Endodermal cell (in vitro differentiated cells): ENCODE results near the gene FAM118A. TPM values are rescaled to one million over a fixed set of nuclear protein-coding genes. Genes with fewer than 3 reads are reported as not detected.
"Not testable (repeated sequence)": the region's sequence is repeated elsewhere in the genome, so short reads cannot be mapped to it uniquely, and the experiment has no call there.

Source experiments
- DNase-seq: peaks from one replicate; pipeline ENCODE4 v3.0.0-alpha.2; 2017
- H3K27ac ChIP-seq: 2 replicates; pipeline ENCODE4 v1.5.1; 2013; ENCODE audit warnings: mild to moderate bottlenecking, low read depth, low read length, moderate library complexity
- H3K27me3 ChIP-seq: 2 replicates; pipeline ENCODE4 v1.6.1; 2013; ENCODE audit warnings: mild to moderate bottlenecking, low read length, moderate library complexity; ENCODE audit not compliant: insufficient read depth, control insufficient read depth, poor library complexity, severe bottlenecking
- H3K36me3 ChIP-seq: 2 replicates; pipeline ENCODE4 v1.7.0; 2013; ENCODE audit warnings: mild to moderate bottlenecking, low read length, moderate library complexity; ENCODE audit not compliant: control insufficient read depth, insufficient read depth
- H3K4me1 ChIP-seq: one replicate; pipeline ENCODE4 v1.7.0; 2013; ENCODE audit warnings: low read length; ENCODE audit not compliant: control insufficient read depth, insufficient read depth
- H3K4me3 ChIP-seq: 2 replicates; pipeline ENCODE4 v1.5.1; 2013; ENCODE audit warnings: mild to moderate bottlenecking, low read length, moderate library complexity
- H3K9ac ChIP-seq: 2 replicates; pipeline ENCODE4 v1.6.1; 2013; ENCODE audit warnings: mild to moderate bottlenecking, low read length, moderate library complexity; ENCODE audit not compliant: poor library complexity, severe bottlenecking; ENCODE audit errors: extremely low read depth
- H3K9me3 ChIP-seq: 2 replicates; pipeline ENCODE4 v1.6.1; 2013; ENCODE audit warnings: mild to moderate bottlenecking, low read length, moderate library complexity; ENCODE audit not compliant: control insufficient read depth
- H3K27ac Mint-ChIP-seq: 2 replicates; pipeline ENCODE4 v1.8.0; 2020; ENCODE audit warnings: mixed read lengths
- H3K27me3 Mint-ChIP-seq: 2 replicates; pipeline ENCODE4 v1.8.0; 2021; ENCODE audit warnings: mild to moderate bottlenecking, mixed read lengths; ENCODE audit not compliant: insufficient read depth
- H3K36me3 Mint-ChIP-seq: 2 replicates; pipeline ENCODE4 v1.8.0; 2020; ENCODE audit warnings: low read depth, mixed read lengths
- H3K4me1 Mint-ChIP-seq: 2 replicates; pipeline ENCODE4 v1.8.0; 2020; ENCODE audit warnings: mixed read lengths
- H3K4me3 Mint-ChIP-seq: 2 replicates; pipeline ENCODE4 v1.8.0; 2020; ENCODE audit warnings: mild to moderate bottlenecking, moderate library complexity, mixed read lengths
- H3K9me3 Mint-ChIP-seq: 2 replicates; pipeline ENCODE4 v1.8.0; 2020; ENCODE audit warnings: mild to moderate bottlenecking, mixed read lengths
- WGBS, 2 experiments: methylation state at CpG; one replicate each; pipeline versions ENCODE4 v1.1.5 to v1.1.7; 2013; ENCODE audit warnings: missing lambda C conversion rate in 2 of 2, mixed read lengths in 1 of 2; ENCODE audit not compliant: insufficient coverage in 1 of 2, insufficient read length in 1 of 2; 5-methylcytosine and 5-hydroxymethylcytosine counted together
- total RNA-seq, 2 donors: library from RNA; stranded (reverse); fragmentation: NEBNext Ultra II Directional in 1 of 2; extraction: Animal tissue kit (Norgen Biotek cat#: 25700) in 1 of 2; gene quantifications; 2 replicates in 1 of 2; 3 replicates in 1 of 2; pipeline ENCODE4 v1.2.1, GENCODE V29; 2021
- TF ChIP-seq, protein P1 (sequence below): fragments of 200-600 bp; sonication (generic); conservative IDR thresholded peaks from 2 replicates; pipeline ENCODE4 v1.5.0; 2021; ENCODE audit warnings: antibody characterized with exemption, mild to moderate bottlenecking

The FAM118A gene
- total RNA-seq, 2 donors from 2014 or later: 46.3 to 143 TPM

DNA sequence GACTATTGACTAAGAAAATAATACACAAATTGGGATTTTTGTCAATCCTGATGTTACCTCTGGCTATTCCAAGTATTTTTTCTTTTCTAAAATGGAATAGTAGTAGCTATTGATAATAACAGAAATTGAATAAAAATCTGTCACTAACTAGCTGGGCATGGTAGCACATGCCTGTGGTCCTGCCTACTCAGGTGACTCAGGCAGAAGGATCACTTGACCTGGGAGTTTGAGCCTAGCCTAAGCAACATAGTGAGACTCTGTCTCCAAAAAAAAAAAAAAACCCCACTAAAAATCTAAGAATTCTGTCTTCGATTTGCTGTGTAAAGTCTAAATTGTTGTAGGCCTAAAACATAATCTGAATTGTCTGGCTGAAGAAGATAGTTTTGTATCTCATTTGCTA is 42.2 kb downstream of the FAM118A start:
- H3K4me1 ChIP-seq: no peaks in the 10 kb centered on the region
- no peak for DNase-seq
- no peak overlapping the region for H3K27ac ChIP-seq
- no peak overlapping the region for H3K9ac ChIP-seq
- H3K27me3 ChIP-seq: no peaks in the 10 kb centered on the region
- no CpG with 5 or more reads among the region's 1 CpG for WGBS, 2 experiments
- Mint-ChIP-seq H3K4me3 (no peak overlapping the region), H3K36me3 (no peaks in the 10 kb centered on the region), H3K27me3 (no peaks in the 10 kb centered on the region), H3K27ac (no peak overlapping the region), H3K4me1 (peaks cover 3% of the 10 kb centered on the region), H3K9me3 (no peaks in the 10 kb centered on the region)
- H3K9me3 ChIP-seq: no peaks in the 10 kb centered on the region
- H3K4me3 ChIP-seq: no peak overlapping the region
- no peaks in the 10 kb centered on the region for H3K36me3 ChIP-seq
- TF ChIP-seq, protein P1, sequence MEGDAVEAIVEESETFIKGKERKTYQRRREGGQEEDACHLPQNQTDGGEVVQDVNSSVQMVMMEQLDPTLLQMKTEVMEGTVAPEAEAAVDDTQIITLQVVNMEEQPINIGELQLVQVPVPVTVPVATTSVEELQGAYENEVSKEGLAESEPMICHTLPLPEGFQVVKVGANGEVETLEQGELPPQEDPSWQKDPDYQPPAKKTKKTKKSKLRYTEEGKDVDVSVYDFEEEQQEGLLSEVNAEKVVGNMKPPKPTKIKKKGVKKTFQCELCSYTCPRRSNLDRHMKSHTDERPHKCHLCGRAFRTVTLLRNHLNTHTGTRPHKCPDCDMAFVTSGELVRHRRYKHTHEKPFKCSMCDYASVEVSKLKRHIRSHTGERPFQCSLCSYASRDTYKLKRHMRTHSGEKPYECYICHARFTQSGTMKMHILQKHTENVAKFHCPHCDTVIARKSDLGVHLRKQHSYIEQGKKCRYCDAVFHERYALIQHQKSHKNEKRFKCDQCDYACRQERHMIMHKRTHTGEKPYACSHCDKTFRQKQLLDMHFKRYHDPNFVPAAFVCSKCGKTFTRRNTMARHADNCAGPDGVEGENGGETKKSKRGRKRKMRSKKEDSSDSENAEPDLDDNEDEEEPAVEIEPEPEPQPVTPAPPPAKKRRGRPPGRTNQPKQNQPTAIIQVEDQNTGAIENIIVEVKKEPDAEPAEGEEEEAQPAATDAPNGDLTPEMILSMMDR: no peak

DNA sequence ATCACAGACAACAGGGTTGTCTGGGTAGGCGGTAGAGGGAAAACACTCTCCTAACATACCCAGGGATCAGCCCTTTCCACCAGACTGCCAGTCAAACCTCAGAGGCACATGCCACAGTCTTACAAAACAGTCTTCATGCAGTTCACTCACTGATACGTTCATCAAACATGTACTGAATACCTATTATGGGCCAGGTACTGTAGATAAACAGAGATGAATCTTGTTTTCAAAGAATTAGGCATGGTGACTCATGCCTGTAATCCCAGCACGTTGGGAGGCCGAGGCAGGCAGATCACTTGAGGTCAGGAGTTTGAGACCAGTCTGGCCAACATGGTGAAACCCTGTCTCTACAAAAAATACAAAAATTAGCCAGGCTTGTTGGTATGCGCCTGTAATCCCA is 43.0 kb downstream of the FAM118A start:
- not testable (repeated sequence) for DNase-seq, H3K4me3 Mint-ChIP-seq, H3K9ac ChIP-seq, H3K9me3 ChIP-seq, H3K36me3 ChIP-seq, H3K9me3 Mint-ChIP-seq, H3K27me3 Mint-ChIP-seq, H3K36me3 Mint-ChIP-seq, H3K27me3 ChIP-seq, H3K27ac Mint-ChIP-seq, H3K4me3 ChIP-seq, H3K4me1 Mint-ChIP-seq, H3K27ac ChIP-seq, H3K4me1 ChIP-seq
- WGBS, 2 experiments: 82 to 92% methylated on average over 4 to 5 of the region's 5 CpGs

DNA sequence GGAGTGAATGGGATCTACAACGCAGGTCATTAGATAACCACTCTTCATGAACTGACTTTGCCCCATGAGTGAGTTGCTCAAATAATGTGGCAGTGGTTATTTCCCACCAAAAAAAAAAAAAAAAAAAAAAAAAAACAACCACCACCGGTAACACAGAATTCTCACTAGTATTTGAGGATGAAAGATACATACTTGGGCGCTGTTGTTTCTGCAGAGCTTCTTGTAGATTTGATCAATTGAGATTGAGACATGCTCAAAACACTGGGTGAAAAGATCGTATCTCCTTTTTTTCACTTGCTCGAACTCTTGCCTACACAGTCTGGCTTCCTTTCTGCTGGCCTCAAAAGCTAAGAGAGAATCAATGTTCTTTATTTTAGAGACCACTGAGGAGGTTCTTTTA is 44.1 kb downstream of the FAM118A start:
- Mint-ChIP-seq H3K36me3 (no peaks in the 10 kb centered on the region), H3K9me3 (no peaks in the 10 kb centered on the region), H3K4me3 (no peak overlapping the region), H3K27me3 (no peaks in the 10 kb centered on the region), H3K4me1 (peaks cover 3% of the 10 kb centered on the region), H3K27ac (no peak overlapping the region)
- H3K27ac ChIP-seq: no peak overlapping the region
- no peak overlapping the region for H3K9ac ChIP-seq
- no peak for DNase-seq
- H3K4me3 ChIP-seq: no peak overlapping the region
- H3K4me1 ChIP-seq: no peaks in the 10 kb centered on the region
- no peaks in the 10 kb centered on the region for H3K9me3 ChIP-seq
- TF ChIP-seq, protein P1: no peak
- H3K27me3 ChIP-seq: no peaks in the 10 kb centered on the region
- H3K36me3 ChIP-seq: no peaks in the 10 kb centered on the region
- 97 to 98% methylated on average over 3 to 5 of the region's 5 CpGs for WGBS, 2 experiments

DNA sequence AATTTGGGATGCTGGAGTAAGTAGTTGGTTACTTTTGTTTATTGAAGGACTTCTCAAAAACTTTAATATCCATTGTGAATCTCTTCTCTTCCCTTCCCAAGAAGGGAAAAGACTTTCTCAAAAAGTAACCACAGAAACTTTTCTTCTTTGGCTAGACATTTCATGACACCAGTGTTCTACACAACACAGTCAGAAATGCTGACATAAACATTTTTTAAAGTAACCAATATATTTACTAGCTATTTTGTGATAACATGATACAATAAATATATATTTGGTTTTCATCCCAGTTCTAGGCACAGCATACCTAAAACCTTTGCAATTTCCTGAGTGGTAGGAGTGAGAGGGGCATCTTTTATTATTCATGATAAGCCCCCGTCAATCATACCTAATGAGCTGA is 47.8 kb downstream of the FAM118A start:
- H3K27ac Mint-ChIP-seq: no peak overlapping the region
- peaks cover 11% of the 10 kb centered on the region for H3K27me3 Mint-ChIP-seq
- WGBS, 2 experiments: 100% methylated on average over 1 of the region's 1 CpG; no CpG with 5 or more reads in 1 of the 2 experiments
- no peaks in the 10 kb centered on the region for H3K36me3 Mint-ChIP-seq
- Histone ChIP-seq H3K9ac (no peak overlapping the region), H3K27ac (no peak overlapping the region), H3K9me3 (no peaks in the 10 kb centered on the region), H3K27me3 (no peaks in the 10 kb centered on the region), H3K4me1 (no peaks in the 10 kb centered on the region), H3K36me3 (no peaks in the 10 kb centered on the region), H3K4me3 (no peak overlapping the region)
- H3K4me3 Mint-ChIP-seq: no peak overlapping the region
- no peaks in the 10 kb centered on the region for H3K9me3 Mint-ChIP-seq
- no peak for DNase-seq
- TF ChIP-seq, protein P1: no peak
- H3K4me1 Mint-ChIP-seq: no peaks in the 10 kb centered on the region
